WTC11 (cell line): ENCODE data around the gene IRAK2. TPM values are rescaled to one million over a fixed set of nuclear protein-coding genes. Genes with fewer than 3 reads are reported as not detected.

ENCODE experiments used
- ATAC-seq: fragments of 200-7000 bp; cut with Tn5 transposase; 2 replicates; pipeline ENCODE4 v1.10.0; 2021; ENCODE audit warnings: mild to moderate bottlenecking, moderate library complexity
- CTCF ChIA-PET: fragments of 300-600 bp; sonication (Branson Sonifier 250); formaldehyde crosslinking; loops from one replicate; lab custom pipeline; 2021; ENCODE audit warnings: antibody characterized with exemption; lab: Charles Lee
- POLR2A ChIA-PET: fragments of 350-600 bp; sonication (Branson Sonifier 250); formaldehyde crosslinking; loops from one replicate; lab custom pipeline; 2021; ENCODE audit warnings: antibody characterized with exemption; lab: Charles Lee
- DNase-seq: peaks from one replicate; pipeline ENCODE4 v3.0.0; 2021; ENCODE audit warnings: low spot score
- H3K27ac Mint-ChIP-seq: 2 replicates; pipeline ENCODE4 v1.8.0; 2021; ENCODE audit warnings: mixed read lengths
- H3K27me3 Mint-ChIP-seq: 2 replicates; pipeline ENCODE4 v1.8.0; 2021; ENCODE audit warnings: low read depth, mild to moderate bottlenecking, moderate library complexity, mixed read lengths
- H3K36me3 Mint-ChIP-seq: 2 replicates; pipeline ENCODE4 v1.8.0; 2021; ENCODE audit warnings: mixed read lengths
- H3K4me1 Mint-ChIP-seq: 2 replicates; pipeline ENCODE4 v1.8.0; 2022; ENCODE audit warnings: mixed read lengths
- H3K4me3 Mint-ChIP-seq: 2 replicates; pipeline ENCODE4 v1.8.0; 2021; ENCODE audit warnings: mild to moderate bottlenecking, moderate library complexity, mixed read lengths
- H3K9me3 Mint-ChIP-seq: 2 replicates; pipeline ENCODE4 v1.8.0; 2021; ENCODE audit warnings: mixed read lengths
- HMGXB4 ChIP-seq: sonication (generic); formaldehyde crosslinking; IDR thresholded peaks from 2 replicates; pipeline ENCODE4 v1.8.1; 2023; ENCODE audit warnings: mild to moderate bottlenecking, moderate library complexity, missing genetic modification reagents
- JAZF1 ChIP-seq: fragments of 250-450 bp; sonication (Bioruptor Pico); IDR thresholded peaks from 2 replicates; pipeline ENCODE4 v1.9.0; 2021; ENCODE audit warnings: moderate library complexity, mild to moderate bottlenecking, inconsistent platforms
- NFATC4 ChIP-seq: fragments of 250-450 bp; sonication (Bioruptor Pico); IDR thresholded peaks from 2 replicates; pipeline ENCODE4 v1.9.0; 2021; ENCODE audit warnings: mild to moderate bottlenecking
- SMAD3 ChIP-seq: sonication (generic); formaldehyde crosslinking; IDR thresholded peaks from 2 replicates; pipeline ENCODE4 v1.8.0; 2022; ENCODE audit warnings: missing genetic modification reagents, mild to moderate bottlenecking, borderline replicate concordance
- total RNA-seq: library from RNA; stranded (reverse); gene quantifications from 3 replicates; pipeline ENCODE4 v1.2.3, GENCODE V29; 2021
- TF ChIP-seq, protein P1 (sequence below): sonication (generic); formaldehyde crosslinking; IDR thresholded peaks from 2 replicates; pipeline ENCODE4 v1.8.1; 2022; ENCODE audit warnings: missing genetic modification reagents, borderline replicate concordance

Gene IRAK2
- total RNA-seq, 1 experiment from 2014 or later = 1.4 TPM

DNA sequence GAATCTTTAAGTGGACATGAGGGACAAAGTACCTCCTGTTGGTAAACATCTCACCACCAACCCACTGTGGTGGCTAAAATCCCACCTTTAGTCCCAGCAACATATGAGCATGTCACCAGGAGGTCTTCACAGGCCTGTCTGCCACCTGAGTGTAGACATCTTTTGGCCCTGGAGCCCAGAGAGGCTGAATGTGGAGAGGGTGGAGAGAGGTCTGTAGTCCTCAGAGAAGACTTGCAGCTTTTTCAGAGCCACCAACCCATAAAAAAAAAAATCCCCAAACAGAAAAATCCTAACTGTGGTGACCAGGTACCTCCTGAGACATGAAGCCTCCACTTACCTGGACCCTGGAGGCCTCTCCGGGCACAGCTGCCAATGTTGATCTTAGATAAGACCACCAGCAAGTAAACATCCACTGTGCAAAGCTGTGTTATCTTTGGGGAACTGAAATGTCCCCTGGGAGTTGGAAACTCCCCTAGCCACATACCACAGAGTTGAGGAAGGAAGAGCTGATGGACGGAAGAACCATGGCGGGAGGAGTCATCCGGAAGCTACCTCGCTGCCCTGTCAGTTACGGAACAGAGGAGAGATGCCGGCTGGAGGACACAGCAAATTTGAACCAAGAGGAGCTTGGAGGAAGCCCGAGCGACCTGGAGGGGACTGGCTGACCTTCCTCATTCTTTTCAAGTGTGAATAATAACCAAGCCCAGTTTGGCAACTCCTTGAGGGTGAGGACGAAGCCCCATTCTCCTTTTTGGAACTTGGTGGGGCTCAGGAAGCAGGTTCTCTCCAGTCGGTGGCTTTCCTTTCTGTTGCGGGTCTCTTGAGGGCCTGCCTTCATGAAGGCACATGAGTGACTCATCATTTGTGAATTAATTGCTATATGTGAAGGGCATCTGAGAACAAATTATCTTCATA lies 128.0 kb downstream of the IRAK2 start, which contains the start of gene GHRL:
Gene GHRL (minus strand): TSS at position 443 of the 915 bp plus-strand sequence. CDS start 2,767 bp downstream, outside the sequence.
- H3K27me3 Mint-ChIP-seq = no peaks in the 10 kb centered on the region
- ChIA-PET CTCF (no interaction called here), POLR2A (interaction anchor here (0.7 kb wide), 1 partner anchor 42 kb away, joined by 3 read pairs; no protein-coding TSS in a partner anchor)
- DNase-seq (no peak), ATAC-seq (no peak)
- no peak for TF ChIP-seq JAZF1
- TF ChIP-seq NFATC4 (CRISPR knock-in tag) = no peak
- no peak for TF ChIP-seq HMGXB4 (CRISPR knock-in tag)
- no peak for TF ChIP-seq SMAD3 (CRISPR knock-in tag)
- TF ChIP-seq, protein P1, sequence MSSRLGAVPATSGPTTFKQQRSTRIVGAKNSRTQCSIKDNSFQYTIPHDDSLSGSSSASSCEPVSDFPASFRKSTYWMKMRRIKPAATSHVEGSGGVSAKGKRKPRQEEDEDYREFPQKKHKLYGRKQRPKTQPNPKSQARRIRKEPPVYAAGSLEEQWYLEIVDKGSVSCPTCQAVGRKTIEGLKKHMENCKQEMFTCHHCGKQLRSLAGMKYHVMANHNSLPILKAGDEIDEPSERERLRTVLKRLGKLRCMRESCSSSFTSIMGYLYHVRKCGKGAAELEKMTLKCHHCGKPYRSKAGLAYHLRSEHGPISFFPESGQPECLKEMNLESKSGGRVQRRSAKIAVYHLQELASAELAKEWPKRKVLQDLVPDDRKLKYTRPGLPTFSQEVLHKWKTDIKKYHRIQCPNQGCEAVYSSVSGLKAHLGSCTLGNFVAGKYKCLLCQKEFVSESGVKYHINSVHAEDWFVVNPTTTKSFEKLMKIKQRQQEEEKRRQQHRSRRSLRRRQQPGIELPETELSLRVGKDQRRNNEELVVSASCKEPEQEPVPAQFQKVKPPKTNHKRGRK (CRISPR knock-in tag) = no peak
- peaks cover 15% of the 10 kb centered on the region for H3K36me3 Mint-ChIP-seq
- no peak within 1 kb of the TSS for H3K4me3 Mint-ChIP-seq
- H3K4me1 Mint-ChIP-seq = no peaks in the 10 kb centered on the region
- no peaks in the 10 kb centered on the region for H3K9me3 Mint-ChIP-seq
- no peak within 1 kb of the TSS; the same call in 1 of the 2 replicates for H3K27ac Mint-ChIP-seq

Other genes with a start within 250 kb of the IRAK2 start
- gene IL17RC, start 247.8 kb upstream of the IRAK2 start, total RNA-seq = 10.1 to 11.8 TPM (median 10.2 TPM) in 3 replicates
- 18.8 to 36.2 TPM (median 35.9 TPM) in 3 replicates for gene CRELD1, start 231.1 kb upstream of the IRAK2 start, total RNA-seq
- 9.2 to 11.5 TPM (median 11.4 TPM) in 3 replicates for gene PRRT3, start 212.5 kb upstream of the IRAK2 start, total RNA-seq
- 38.0 to 43.8 TPM (median 42.1 TPM) in 3 replicates for gene EMC3, start 178.1 kb upstream of the IRAK2 start, total RNA-seq
- gene FANCD2, start 138.5 kb upstream of the IRAK2 start, total RNA-seq = 69.6 to 73.5 TPM (median 73.1 TPM) in 3 replicates
- not detected in 3 replicates for gene FANCD2OS, start 56.7 kb upstream of the IRAK2 start, total RNA-seq
- 107 to 121 TPM (median 117 TPM) in 3 replicates for gene BRK1, start 49.2 kb upstream of the IRAK2 start, total RNA-seq
- gene VHL, start 23.1 kb upstream of the IRAK2 start, total RNA-seq = 49.5 to 51.3 TPM (median 50.7 TPM) in 3 replicates
- 23.2 to 31.7 TPM (median 24.7 TPM) in 3 replicates for gene TATDN2, start 83.5 kb downstream of the IRAK2 start, total RNA-seq
- gene GHRL, start 128.0 kb downstream of the IRAK2 start, total RNA-seq = 0.34 to 0.35 TPM in 2 of 3 replicates, not detected in the other
- gene SEC13, start 156.2 kb downstream of the IRAK2 start, total RNA-seq = 121 to 139 TPM (median 132 TPM) in 3 replicates